ENCODE measurements around the gene YJEFN3.

YJEFN3 gene

GRCh38 chr19:19554074-19555023, 25.6 kb downstream of the YJEFN3 start:
- Histone ChIP-seq H3K27me3 (ENCODE audit: control insufficient read depth, insufficient read depth, low read length) (no peaks in the 10 kb centered on the region), H3K9me3 (ENCODE audit: control insufficient read depth, insufficient read depth, low read length) (no peaks in the 10 kb centered on the region), H3K9ac (ENCODE audit: low read depth, low read length) (no peak overlapping the region), H3K4me1 (ENCODE audit: control insufficient read depth, insufficient read depth, low read length) (no peaks in the 10 kb centered on the region), H3K4me3 (ENCODE audit: low read depth, low read length) (no peak overlapping the region), H3K36me3 (ENCODE audit: control insufficient read depth, insufficient read depth, low read length) (no peaks in the 10 kb centered on the region)

DNA sequence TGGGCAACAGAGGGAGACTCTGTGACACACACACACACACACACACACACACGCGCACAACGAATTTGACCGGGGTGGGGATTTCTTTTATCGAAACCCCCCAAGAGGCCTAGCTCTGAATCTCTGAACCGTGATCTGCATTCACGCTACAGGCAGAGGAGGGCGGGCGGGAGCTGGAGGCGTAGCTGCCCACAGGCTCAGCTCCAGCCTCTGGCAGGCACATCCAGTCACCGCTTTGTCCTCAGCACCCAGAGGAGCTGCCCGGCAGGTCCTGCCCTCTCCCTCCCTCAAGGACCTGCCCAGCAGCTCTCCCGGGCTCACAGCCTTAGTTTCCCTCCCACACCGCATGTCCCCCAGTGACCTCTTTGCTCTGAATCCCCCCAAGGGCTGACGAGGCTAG, 29.3 kb downstream of the YJEFN3 start:
- Histone ChIP-seq H3K4me3 (ENCODE audit: low read depth, low read length) (no peak overlapping the region), H3K36me3 (ENCODE audit: control insufficient read depth, insufficient read depth, low read length) (no peaks in the 10 kb centered on the region), H3K9ac (ENCODE audit: low read depth, low read length) (no peak overlapping the region), H3K4me1 (ENCODE audit: control insufficient read depth, insufficient read depth, low read length) (no peaks in the 10 kb centered on the region), H3K27me3 (ENCODE audit: control insufficient read depth, insufficient read depth, low read length) (no peaks in the 10 kb centered on the region), H3K9me3 (ENCODE audit: control insufficient read depth, insufficient read depth, low read length) (no peaks in the 10 kb centered on the region)

- no peaks in the 10 kb centered on the region for H3K4me1 ChIP-seq (ENCODE audit: control insufficient read depth, insufficient read depth, low read length)
- no peak overlapping the region for H3K4me3 ChIP-seq (ENCODE audit: low read depth, low read length)
- no peaks in the 10 kb centered on the region for H3K9me3 ChIP-seq (ENCODE audit: control insufficient read depth, insufficient read depth, low read length)
- no peaks in the 10 kb centered on the region for H3K27me3 ChIP-seq (ENCODE audit: control insufficient read depth, insufficient read depth, low read length)
- no peak overlapping the region for H3K9ac ChIP-seq (ENCODE audit: low read depth, low read length)
- H3K36me3 ChIP-seq (ENCODE audit: control insufficient read depth, insufficient read depth, low read length): no peaks in the 10 kb centered on the region
These were observed 29.9 kb downstream of the YJEFN3 start for GRCh38 chr19:19558636-19559035.

GRCh38 chr19:19559931-19560330, 31.2 kb downstream of the YJEFN3 start:
- Histone ChIP-seq H3K4me1 (ENCODE audit: control insufficient read depth, insufficient read depth, low read length) (no peaks in the 10 kb centered on the region), H3K9ac (ENCODE audit: low read depth, low read length) (no peak overlapping the region), H3K4me3 (ENCODE audit: low read depth, low read length) (no peak overlapping the region), H3K27me3 (ENCODE audit: control insufficient read depth, insufficient read depth, low read length) (no peaks in the 10 kb centered on the region), H3K9me3 (ENCODE audit: control insufficient read depth, insufficient read depth, low read length) (no peaks in the 10 kb centered on the region), H3K36me3 (ENCODE audit: control insufficient read depth, insufficient read depth, low read length) (no peaks in the 10 kb centered on the region)

DNA sequence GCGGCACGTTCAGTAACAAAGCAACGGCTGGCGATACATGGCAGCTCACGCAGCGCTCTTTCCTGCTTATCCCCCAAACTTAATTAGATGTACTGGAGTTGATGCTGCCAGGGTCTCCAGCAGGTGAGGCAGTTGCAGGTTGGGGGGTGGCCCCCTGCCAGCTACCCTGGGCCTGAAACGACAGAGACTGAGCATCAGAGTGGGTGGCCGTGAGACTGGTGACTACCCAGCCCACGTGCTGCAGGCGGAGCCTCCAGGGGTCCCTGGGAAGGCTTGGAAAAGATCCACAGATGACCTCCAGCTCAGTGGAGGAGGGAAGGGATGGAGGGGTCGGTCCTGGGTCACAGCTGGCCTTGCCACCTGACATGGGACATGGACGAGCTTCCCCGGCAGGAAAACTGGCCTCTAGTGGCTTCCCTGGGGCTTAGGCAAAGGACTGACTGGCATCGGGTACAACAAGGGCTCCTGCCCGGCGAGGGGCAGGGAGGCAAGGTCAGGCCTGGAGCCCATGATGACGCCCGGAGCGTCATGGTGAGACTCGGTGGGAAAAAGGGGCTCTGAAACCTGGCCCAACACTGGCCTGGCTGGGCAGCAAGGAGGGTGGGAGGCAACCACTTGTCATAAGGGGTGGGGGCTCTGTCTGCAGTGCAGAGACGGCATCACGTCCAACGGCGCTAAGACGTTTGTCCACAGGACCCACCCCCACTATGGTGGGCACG, 33.4 kb downstream of the YJEFN3 start:
- H3K9ac ChIP-seq (ENCODE audit: low read depth, low read length): no peak overlapping the region
- H3K4me3 ChIP-seq (ENCODE audit: low read depth, low read length): no peak overlapping the region
- H3K36me3 ChIP-seq (ENCODE audit: control insufficient read depth, insufficient read depth, low read length): no peaks in the 10 kb centered on the region

DNA sequence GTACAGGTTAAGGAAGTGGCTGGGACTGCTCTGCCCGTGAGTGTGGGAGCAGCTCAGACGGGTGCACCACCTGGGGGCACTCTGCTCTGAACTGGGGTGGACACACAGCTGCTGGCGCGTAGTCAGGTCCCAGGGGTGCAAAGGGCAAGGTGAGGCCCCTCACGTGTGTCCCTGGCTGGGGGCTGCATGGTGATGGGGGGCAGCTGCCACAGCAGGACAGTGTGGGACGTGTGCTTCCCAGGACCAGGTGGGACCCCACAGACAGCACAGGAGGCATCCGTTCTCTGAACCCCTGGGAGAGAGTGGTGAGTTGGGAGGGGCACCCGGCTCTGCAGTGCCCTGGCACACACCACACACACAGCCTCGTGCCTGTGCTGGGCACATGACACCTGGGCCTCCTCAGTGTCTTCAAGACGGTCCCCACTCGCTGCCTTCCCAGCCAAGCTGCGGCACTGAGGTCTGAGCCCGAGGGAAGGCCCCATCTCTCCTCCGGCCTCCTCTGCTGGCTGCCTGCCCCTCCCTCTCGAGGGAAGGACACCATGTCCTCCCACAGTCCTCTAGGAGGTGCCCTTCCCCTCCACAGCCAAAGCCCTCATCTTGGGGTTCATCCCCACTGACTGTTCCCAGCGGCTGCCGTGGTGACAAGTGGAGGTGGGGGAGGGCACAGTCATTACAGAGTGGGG, 34.1 kb downstream of the YJEFN3 start:
- H3K4me3 ChIP-seq (ENCODE audit: low read depth, low read length): no peak overlapping the region
- no peaks in the 10 kb centered on the region for H3K9me3 ChIP-seq (ENCODE audit: control insufficient read depth, insufficient read depth, low read length)
- H3K27me3 ChIP-seq (ENCODE audit: control insufficient read depth, insufficient read depth, low read length): no peaks in the 10 kb centered on the region
- H3K36me3 ChIP-seq (ENCODE audit: control insufficient read depth, insufficient read depth, low read length): no peaks in the 10 kb centered on the region
- no peak overlapping the region for H3K9ac ChIP-seq (ENCODE audit: low read depth, low read length)
- H3K4me1 ChIP-seq (ENCODE audit: control insufficient read depth, insufficient read depth, low read length): no peaks in the 10 kb centered on the region

More for the DNA sequence above, 33.4 kb downstream of the YJEFN3 start:
- no peaks in the 10 kb centered on the region for H3K27me3 ChIP-seq (ENCODE audit: control insufficient read depth, insufficient read depth, low read length)
- no peaks in the 10 kb centered on the region for H3K9me3 ChIP-seq (ENCODE audit: control insufficient read depth, insufficient read depth, low read length)
- H3K4me1 ChIP-seq (ENCODE audit: control insufficient read depth, insufficient read depth, low read length): no peaks in the 10 kb centered on the region

- Histone ChIP-seq H3K4me3 (ENCODE audit: low read depth, low read length) (no peak overlapping the region), H3K4me1 (ENCODE audit: control insufficient read depth, insufficient read depth, low read length) (no peaks in the 10 kb centered on the region), H3K27me3 (ENCODE audit: control insufficient read depth, insufficient read depth, low read length) (no peaks in the 10 kb centered on the region), H3K9ac (ENCODE audit: low read depth, low read length) (no peak overlapping the region), H3K9me3 (ENCODE audit: control insufficient read depth, insufficient read depth, low read length) (no peaks in the 10 kb centered on the region), H3K36me3 (ENCODE audit: control insufficient read depth, insufficient read depth, low read length) (no peaks in the 10 kb centered on the region)
These were observed 34.7 kb downstream of the YJEFN3 start for GRCh38 chr19:19563348-19563848.

GRCh38 chr19:19566306-19566705, 37.6 kb downstream of the YJEFN3 start:
- Histone ChIP-seq H3K4me3 (ENCODE audit: low read depth, low read length) (no peak overlapping the region), H3K9me3 (ENCODE audit: control insufficient read depth, insufficient read depth, low read length) (no peaks in the 10 kb centered on the region), H3K27me3 (ENCODE audit: control insufficient read depth, insufficient read depth, low read length) (no peaks in the 10 kb centered on the region), H3K9ac (ENCODE audit: low read depth, low read length) (no peak overlapping the region), H3K36me3 (ENCODE audit: control insufficient read depth, insufficient read depth, low read length) (no peaks in the 10 kb centered on the region), H3K4me1 (ENCODE audit: control insufficient read depth, insufficient read depth, low read length) (no peaks in the 10 kb centered on the region)

DNA sequence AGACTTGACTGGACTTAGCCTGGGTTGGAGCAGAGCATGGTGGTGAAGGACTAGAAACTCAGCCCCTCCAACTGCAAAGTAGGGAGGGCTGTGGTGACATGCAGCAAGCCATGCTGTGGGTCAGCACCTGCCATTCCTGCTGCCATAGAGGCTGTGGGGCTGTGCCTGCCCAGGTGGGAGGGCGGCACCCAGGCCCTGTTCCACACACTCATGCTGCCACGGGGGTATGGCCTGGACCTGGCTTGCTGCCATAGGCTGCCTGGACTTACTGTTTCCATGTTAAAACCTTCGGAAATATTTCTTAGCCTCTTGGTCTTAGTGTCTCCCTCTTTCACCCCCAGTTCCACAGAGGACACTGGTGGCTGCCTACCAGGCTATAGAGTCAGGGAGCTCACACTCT, 38.7 kb downstream of the YJEFN3 start:
- H3K4me1 ChIP-seq (ENCODE audit: control insufficient read depth, insufficient read depth, low read length): no peaks in the 10 kb centered on the region
- no peak overlapping the region for H3K9ac ChIP-seq (ENCODE audit: low read depth, low read length)
- no peaks in the 10 kb centered on the region for H3K27me3 ChIP-seq (ENCODE audit: control insufficient read depth, insufficient read depth, low read length)
- H3K4me3 ChIP-seq (ENCODE audit: low read depth, low read length): no peak overlapping the region
- H3K9me3 ChIP-seq (ENCODE audit: control insufficient read depth, insufficient read depth, low read length): no peaks in the 10 kb centered on the region
- H3K36me3 ChIP-seq (ENCODE audit: control insufficient read depth, insufficient read depth, low read length): no peaks in the 10 kb centered on the region

DNA sequence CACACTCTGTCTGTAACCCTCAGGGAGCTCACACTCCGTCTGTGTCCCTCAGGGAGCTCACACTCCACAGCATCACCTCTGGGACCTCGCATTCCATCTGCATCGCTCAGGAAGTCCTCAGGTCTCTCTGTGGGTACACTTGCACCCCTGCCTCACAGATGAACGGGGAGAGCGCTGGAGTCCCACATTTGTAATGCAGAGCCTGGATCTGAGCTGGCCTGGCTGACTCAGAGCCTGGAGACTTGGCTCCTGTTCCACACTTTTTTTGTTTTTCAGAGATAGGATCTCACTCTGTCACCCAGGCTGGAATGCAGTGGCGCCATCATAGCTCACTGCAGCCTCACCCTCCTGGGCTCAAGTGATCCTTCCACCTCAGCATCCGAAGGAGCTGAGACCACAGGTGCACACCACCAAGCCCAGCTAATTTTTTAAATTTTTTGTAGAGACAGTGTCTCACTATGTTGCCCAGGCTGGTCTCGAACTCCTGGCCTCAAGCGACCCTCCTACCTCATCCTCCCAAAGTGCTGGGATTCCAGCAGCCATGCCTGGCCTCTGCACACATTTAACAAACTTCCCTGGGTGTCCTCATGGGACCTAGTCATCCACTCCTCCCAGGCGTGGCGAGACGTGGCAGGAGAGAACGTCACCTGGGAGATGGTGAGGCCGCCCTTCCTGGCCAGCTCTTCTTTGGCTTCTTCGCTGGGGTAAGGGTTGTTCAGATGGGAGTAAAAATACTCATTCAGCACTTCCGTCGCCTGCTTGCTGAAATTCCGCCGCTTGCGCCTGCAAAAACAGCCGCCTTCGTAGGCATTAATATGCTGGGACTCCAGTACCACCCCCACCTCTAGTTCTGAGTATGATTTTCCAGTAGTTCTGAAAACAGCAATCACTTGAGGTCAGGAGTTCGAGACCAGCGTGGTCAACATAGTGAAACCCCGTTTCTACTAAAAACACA, 40.4 kb downstream of the YJEFN3 start:
- Histone ChIP-seq H3K9me3 (ENCODE audit: control insufficient read depth, insufficient read depth, low read length) (no peaks in the 10 kb centered on the region), H3K9ac (ENCODE audit: low read depth, low read length) (no peak overlapping the region), H3K36me3 (ENCODE audit: control insufficient read depth, insufficient read depth, low read length) (no peaks in the 10 kb centered on the region), H3K4me3 (ENCODE audit: low read depth, low read length) (no peak overlapping the region), H3K27me3 (ENCODE audit: control insufficient read depth, insufficient read depth, low read length) (no peaks in the 10 kb centered on the region), H3K4me1 (ENCODE audit: control insufficient read depth, insufficient read depth, low read length) (no peaks in the 10 kb centered on the region)

GRCh38 chr19:19570571-19570970, 41.9 kb downstream of the YJEFN3 start:
- H3K4me3 ChIP-seq (ENCODE audit: low read depth, low read length): no peak overlapping the region
- no peaks in the 10 kb centered on the region for H3K9me3 ChIP-seq (ENCODE audit: control insufficient read depth, insufficient read depth, low read length)
- no peaks in the 10 kb centered on the region for H3K27me3 ChIP-seq (ENCODE audit: control insufficient read depth, insufficient read depth, low read length)
- no peaks in the 10 kb centered on the region for H3K36me3 ChIP-seq (ENCODE audit: control insufficient read depth, insufficient read depth, low read length)
- peaks cover 2% of the 10 kb centered on the region for H3K4me1 ChIP-seq (ENCODE audit: control insufficient read depth, insufficient read depth, low read length)
- no peak overlapping the region for H3K9ac ChIP-seq (ENCODE audit: low read depth, low read length)
